Astrocyte (in vitro differentiated cells and primary cell): Measurements from ENCODE around the gene HSF4. TPM values are rescaled to one million over a fixed set of nuclear protein-coding genes. Genes with fewer than 3 reads are reported as not detected.

Experiments used
- DNase-seq: peaks from one replicate; pipeline ENCODE4 v3.0.0-alpha.2; 2010; ENCODE audit warnings: low read depth
- FAIRE-seq: peaks from 2 replicates; lab custom pipeline; 2011; peaks lifted over from hg19 to GRCh38; lab: Jason Lieb, UNC
- H2AFZ ChIP-seq: 2 replicates; pipeline ENCODE4 v1.6.0; 2012; ENCODE audit warnings: low read depth, low read length, inconsistent platforms
- H3K27ac ChIP-seq: 2 replicates; pipeline ENCODE4 v1.5.1; 2011; ENCODE audit warnings: low read depth, low read length, inconsistent platforms
- H3K27me3 ChIP-seq: 2 replicates; pipeline ENCODE4 v1.6.0; 2011; ENCODE audit warnings: low read length, inconsistent platforms; ENCODE audit not compliant: insufficient read depth
- H3K36me3 ChIP-seq: 2 replicates; pipeline ENCODE4 v1.5.1; 2011; ENCODE audit warnings: low read length, inconsistent platforms; ENCODE audit not compliant: insufficient read depth
- H3K4me1 ChIP-seq: 2 replicates; pipeline ENCODE4 v1.5.1; 2011; ENCODE audit warnings: low read length, inconsistent platforms; ENCODE audit not compliant: insufficient read depth
- H3K4me2 ChIP-seq: 2 replicates; pipeline ENCODE4 v1.6.0; 2012; ENCODE audit warnings: low read length, inconsistent platforms
- H3K4me3 ChIP-seq: 2 replicates; pipeline ENCODE4 v1.5.1; 2011; ENCODE audit warnings: low read depth, mild to moderate bottlenecking, low read length, inconsistent platforms; ENCODE audit not compliant: insufficient read depth
- H3K79me2 ChIP-seq: 2 replicates; pipeline ENCODE4 v1.6.0; 2012; ENCODE audit warnings: mild to moderate bottlenecking, low read length, inconsistent platforms; ENCODE audit not compliant: insufficient read depth
- H3K9ac ChIP-seq: 2 replicates; pipeline ENCODE4 v1.6.0; 2012; ENCODE audit warnings: mild to moderate bottlenecking, low read length, inconsistent platforms
- H3K9me3 ChIP-seq: 2 replicates; pipeline ENCODE4 v1.5.1; 2012; ENCODE audit warnings: low read depth, mild to moderate bottlenecking, low read length, inconsistent platforms; ENCODE audit not compliant: insufficient read depth
- H4K20me1 ChIP-seq: 2 replicates; pipeline ENCODE4 v1.6.0; 2012; ENCODE audit warnings: low read length, inconsistent platforms; ENCODE audit not compliant: insufficient read depth
- H3K27ac Mint-ChIP-seq: one replicate; pipeline ENCODE4 v1.8.0; 2021; ENCODE audit warnings: mild to moderate bottlenecking, mixed read lengths; ENCODE audit not compliant: unreplicated experiment
- H3K27me3 Mint-ChIP-seq: one replicate; pipeline ENCODE4 v1.8.0; 2021; ENCODE audit warnings: low read depth, mixed read lengths; ENCODE audit not compliant: unreplicated experiment
- H3K36me3 Mint-ChIP-seq: one replicate; pipeline ENCODE4 v1.8.0; 2021; ENCODE audit warnings: low read depth, mixed read lengths; ENCODE audit not compliant: unreplicated experiment
- H3K4me1 Mint-ChIP-seq: one replicate; pipeline ENCODE4 v1.8.0; 2021; ENCODE audit warnings: low read depth, mixed read lengths; ENCODE audit not compliant: unreplicated experiment
- H3K4me3 Mint-ChIP-seq: one replicate; pipeline ENCODE4 v1.8.0; 2021; ENCODE audit warnings: mild to moderate bottlenecking, moderate library complexity, mixed read lengths; ENCODE audit not compliant: unreplicated experiment
- H3K9me3 Mint-ChIP-seq: one replicate; pipeline ENCODE4 v1.8.0; 2021; ENCODE audit warnings: mild to moderate bottlenecking, mixed read lengths; ENCODE audit not compliant: unreplicated experiment
- EZH2 ChIP-seq: IDR thresholded peaks from 2 replicates; pipeline ENCODE4 v1.6.1; 2012; ENCODE audit warnings: mild to moderate bottlenecking, low read length, inconsistent platforms; ENCODE audit not compliant: insufficient read depth
- total RNA-seq: library from RNA; stranded (reverse); gene quantifications from 2 replicates; pipeline ENCODE4 v1.2.1, GENCODE V29; 2021
- TF ChIP-seq, protein P1 (sequence below): IDR thresholded peaks from 2 replicates; pipeline ENCODE4 v1.5.1; 2011; ENCODE audit warnings: low read depth, mild to moderate bottlenecking, inconsistent platforms, low read length, moderate library complexity; ENCODE audit not compliant: insufficient read depth

Gene HSF4
- total RNA-seq, 1 donor from 2014 or later: 4.5 TPM

DNA sequence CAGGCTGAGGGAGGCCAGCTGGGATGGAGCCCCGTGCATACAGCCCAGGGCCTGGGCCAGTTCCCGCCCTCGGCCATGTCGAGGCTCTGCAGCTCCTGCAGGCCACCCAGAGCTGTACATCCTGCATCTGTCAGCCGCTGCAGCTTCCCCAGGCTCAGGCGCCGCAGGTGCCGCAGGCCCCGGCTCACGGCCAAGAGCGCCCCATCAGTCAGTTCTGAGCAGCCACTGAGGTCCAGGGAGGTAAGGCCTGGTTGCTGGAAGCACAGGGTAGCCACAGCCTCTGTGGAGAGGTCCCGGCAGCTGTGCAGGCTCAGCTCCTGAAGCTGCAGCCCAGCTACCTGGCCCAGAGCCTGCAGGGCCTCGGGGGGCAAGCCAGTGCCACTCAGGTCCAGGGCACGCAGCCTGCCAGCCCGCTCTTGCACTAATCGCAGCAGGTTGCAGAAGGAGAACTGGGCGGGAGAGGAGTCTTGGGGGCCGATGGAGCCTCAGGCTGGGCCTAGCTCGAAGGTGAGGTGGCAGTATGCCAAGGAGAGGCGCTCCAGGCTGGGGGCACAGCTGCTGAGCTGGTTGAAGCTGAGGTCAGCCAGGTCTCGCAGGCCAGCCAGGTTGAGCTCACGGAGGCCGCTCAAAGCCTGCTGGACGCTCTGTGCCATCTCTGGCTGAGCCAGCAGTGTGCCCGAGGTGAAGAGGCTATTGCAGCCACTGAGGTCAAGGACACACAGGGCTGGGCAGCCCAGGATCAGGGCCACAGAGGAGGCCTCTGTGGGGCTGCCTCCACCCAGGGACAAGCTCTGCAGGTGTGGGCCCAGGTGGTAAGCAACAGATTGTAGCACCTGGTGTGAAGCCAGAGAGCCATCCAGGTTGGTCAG lies 45.8 kb downstream of the HSF4 start:
- H3K36me3 ChIP-seq: no peaks in the 10 kb centered on the region
- no peak for FAIRE-seq
- H3K27me3 Mint-ChIP-seq: peaks cover 8% of the 10 kb centered on the region
- H3K79me2 ChIP-seq: no peaks in the 10 kb centered on the region
- no peak for TF ChIP-seq EZH2
- TF ChIP-seq, protein P1, sequence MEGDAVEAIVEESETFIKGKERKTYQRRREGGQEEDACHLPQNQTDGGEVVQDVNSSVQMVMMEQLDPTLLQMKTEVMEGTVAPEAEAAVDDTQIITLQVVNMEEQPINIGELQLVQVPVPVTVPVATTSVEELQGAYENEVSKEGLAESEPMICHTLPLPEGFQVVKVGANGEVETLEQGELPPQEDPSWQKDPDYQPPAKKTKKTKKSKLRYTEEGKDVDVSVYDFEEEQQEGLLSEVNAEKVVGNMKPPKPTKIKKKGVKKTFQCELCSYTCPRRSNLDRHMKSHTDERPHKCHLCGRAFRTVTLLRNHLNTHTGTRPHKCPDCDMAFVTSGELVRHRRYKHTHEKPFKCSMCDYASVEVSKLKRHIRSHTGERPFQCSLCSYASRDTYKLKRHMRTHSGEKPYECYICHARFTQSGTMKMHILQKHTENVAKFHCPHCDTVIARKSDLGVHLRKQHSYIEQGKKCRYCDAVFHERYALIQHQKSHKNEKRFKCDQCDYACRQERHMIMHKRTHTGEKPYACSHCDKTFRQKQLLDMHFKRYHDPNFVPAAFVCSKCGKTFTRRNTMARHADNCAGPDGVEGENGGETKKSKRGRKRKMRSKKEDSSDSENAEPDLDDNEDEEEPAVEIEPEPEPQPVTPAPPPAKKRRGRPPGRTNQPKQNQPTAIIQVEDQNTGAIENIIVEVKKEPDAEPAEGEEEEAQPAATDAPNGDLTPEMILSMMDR: no peak
- DNase-seq: no peak
- H3K27me3 ChIP-seq: no peaks in the 10 kb centered on the region
- no peaks in the 10 kb centered on the region for H3K9me3 Mint-ChIP-seq
- peaks cover 2% of the 10 kb centered on the region for H3K4me1 Mint-ChIP-seq
- H3K9ac ChIP-seq: no peak overlapping the region
- no peaks in the 10 kb centered on the region for H3K9me3 ChIP-seq
- H2AFZ ChIP-seq: no peak overlapping the region
- H3K27ac Mint-ChIP-seq: no peak overlapping the region
- H3K36me3 Mint-ChIP-seq: peaks cover 12% of the 10 kb centered on the region
- peaks cover 12% of the 10 kb centered on the region for H3K4me1 ChIP-seq
- no peaks in the 10 kb centered on the region for H4K20me1 ChIP-seq
- H3K4me3 Mint-ChIP-seq: peak overlapping the region; percentile 14
- H3K4me3 ChIP-seq: no peak overlapping the region
- no peak overlapping the region for H3K27ac ChIP-seq
- H3K4me2 ChIP-seq: no peak overlapping the region

DNA sequence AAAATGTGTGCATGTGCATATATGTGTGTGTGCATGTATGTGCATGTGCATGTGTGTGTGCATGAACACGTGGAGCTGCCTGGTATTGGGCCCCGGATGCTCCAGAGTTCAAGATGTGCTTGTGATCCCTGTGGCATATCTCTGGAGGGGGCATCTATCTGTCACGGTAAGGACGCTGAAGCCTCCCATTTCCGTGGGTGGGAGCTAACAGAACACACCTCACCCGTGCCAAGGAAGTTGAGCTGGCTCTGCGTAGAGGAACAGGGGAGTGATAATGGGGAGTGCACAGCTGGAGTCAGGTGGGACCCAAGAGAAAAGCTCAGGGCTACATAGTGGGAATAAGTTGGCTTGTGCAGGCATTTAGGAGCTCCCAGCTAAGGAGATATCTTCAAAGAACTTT lies 47.1 kb downstream of the HSF4 start:
- H3K36me3 Mint-ChIP-seq: peaks cover 20% of the 10 kb centered on the region
- H3K9me3 Mint-ChIP-seq: no peaks in the 10 kb centered on the region
- no peak overlapping the region for H3K27ac Mint-ChIP-seq
- Histone ChIP-seq H3K9ac (no peak overlapping the region), H3K4me3 (no peak overlapping the region), H3K79me2 (no peaks in the 10 kb centered on the region), H3K27me3 (no peaks in the 10 kb centered on the region), H3K4me2 (no peak overlapping the region), H3K36me3 (no peaks in the 10 kb centered on the region), H3K27ac (no peak overlapping the region), H3K9me3 (no peaks in the 10 kb centered on the region), H2AFZ (no peak overlapping the region), H3K4me1 (peaks cover 12% of the 10 kb centered on the region), H4K20me1 (no peaks in the 10 kb centered on the region)
- H3K27me3 Mint-ChIP-seq: peaks cover 17% of the 10 kb centered on the region
- no peak for DNase-seq
- H3K4me3 Mint-ChIP-seq: no peak overlapping the region
- TF ChIP-seq, protein P1: no peak
- no peak for TF ChIP-seq EZH2
- FAIRE-seq: no peak
- peaks cover 2% of the 10 kb centered on the region for H3K4me1 Mint-ChIP-seq

DNA sequence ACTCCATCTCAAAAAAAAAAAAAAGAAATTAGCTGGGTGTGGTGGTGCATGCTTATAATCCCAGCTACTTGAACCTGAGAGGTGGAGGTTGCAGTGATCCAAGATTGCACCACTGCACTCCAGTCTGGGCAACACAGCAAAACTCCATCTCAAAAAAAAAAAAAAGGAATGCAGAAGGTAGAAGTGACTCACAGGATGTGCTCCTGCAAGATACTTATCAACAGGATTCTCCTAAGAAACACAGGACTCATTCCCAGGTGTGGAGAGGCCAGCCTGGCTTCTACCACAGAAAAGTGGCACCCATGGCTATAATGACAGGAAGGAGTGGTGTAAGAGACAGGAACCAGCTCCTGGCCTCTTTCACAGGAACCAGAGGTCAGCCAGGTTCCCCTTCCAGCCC lies 48.2 kb downstream of the HSF4 start:
- Histone ChIP-seq H3K27me3 (no peaks in the 10 kb centered on the region), H3K27ac (no peak overlapping the region), H3K36me3 (no peaks in the 10 kb centered on the region), H3K4me2 (no peak overlapping the region), H3K79me2 (no peaks in the 10 kb centered on the region), H3K4me1 (peaks cover 4% of the 10 kb centered on the region), H2AFZ (no peak overlapping the region), H3K9me3 (no peaks in the 10 kb centered on the region), H4K20me1 (no peaks in the 10 kb centered on the region), H3K9ac (no peak overlapping the region), H3K4me3 (no peak overlapping the region)
- Mint-ChIP-seq H3K36me3 (peaks cover 30% of the 10 kb centered on the region), H3K27ac (no peak overlapping the region), H3K4me3 (no peak overlapping the region), H3K9me3 (no peaks in the 10 kb centered on the region), H3K4me1 (peaks cover 2% of the 10 kb centered on the region), H3K27me3 (peaks cover 21% of the 10 kb centered on the region)
- no peak for FAIRE-seq
- DNase-seq: no peak
- TF ChIP-seq EZH2: no peak
- TF ChIP-seq, protein P1: no peak
